GM12801 (cell line): ENCODE results near the gene SLC6A9.

Source experiments
- TF ChIP-seq, protein P1 (sequence below): IDR thresholded peaks from one replicate; pipeline ENCODE4 v1.5.1; 2011; ENCODE audit warnings: control low read depth; ENCODE audit not compliant: insufficient read length; ENCODE audit errors: extremely low read depth

SLC6A9 gene

DNA sequence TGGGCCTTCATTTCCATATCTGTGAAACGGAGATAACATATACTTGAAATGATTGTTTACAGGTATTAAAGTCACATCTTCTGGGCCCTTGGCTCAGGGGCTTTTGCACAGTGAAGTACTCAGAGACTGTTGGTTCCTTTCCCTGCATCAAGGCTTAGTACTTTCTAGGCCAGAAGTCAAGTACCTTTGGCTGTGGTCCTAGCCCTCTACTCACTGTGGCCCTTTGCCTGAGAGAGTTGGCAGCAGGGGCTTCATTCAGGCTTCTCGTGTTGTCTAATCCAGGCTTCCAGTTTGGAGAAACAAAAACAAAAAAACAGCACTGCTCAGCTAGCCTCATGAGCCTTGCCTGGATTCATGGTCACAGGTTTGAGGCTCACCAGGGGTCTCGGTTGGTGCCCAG, 69.6 kb downstream of the SLC6A9 start:
- TF ChIP-seq, protein P1, sequence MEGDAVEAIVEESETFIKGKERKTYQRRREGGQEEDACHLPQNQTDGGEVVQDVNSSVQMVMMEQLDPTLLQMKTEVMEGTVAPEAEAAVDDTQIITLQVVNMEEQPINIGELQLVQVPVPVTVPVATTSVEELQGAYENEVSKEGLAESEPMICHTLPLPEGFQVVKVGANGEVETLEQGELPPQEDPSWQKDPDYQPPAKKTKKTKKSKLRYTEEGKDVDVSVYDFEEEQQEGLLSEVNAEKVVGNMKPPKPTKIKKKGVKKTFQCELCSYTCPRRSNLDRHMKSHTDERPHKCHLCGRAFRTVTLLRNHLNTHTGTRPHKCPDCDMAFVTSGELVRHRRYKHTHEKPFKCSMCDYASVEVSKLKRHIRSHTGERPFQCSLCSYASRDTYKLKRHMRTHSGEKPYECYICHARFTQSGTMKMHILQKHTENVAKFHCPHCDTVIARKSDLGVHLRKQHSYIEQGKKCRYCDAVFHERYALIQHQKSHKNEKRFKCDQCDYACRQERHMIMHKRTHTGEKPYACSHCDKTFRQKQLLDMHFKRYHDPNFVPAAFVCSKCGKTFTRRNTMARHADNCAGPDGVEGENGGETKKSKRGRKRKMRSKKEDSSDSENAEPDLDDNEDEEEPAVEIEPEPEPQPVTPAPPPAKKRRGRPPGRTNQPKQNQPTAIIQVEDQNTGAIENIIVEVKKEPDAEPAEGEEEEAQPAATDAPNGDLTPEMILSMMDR: no peak

DNA sequence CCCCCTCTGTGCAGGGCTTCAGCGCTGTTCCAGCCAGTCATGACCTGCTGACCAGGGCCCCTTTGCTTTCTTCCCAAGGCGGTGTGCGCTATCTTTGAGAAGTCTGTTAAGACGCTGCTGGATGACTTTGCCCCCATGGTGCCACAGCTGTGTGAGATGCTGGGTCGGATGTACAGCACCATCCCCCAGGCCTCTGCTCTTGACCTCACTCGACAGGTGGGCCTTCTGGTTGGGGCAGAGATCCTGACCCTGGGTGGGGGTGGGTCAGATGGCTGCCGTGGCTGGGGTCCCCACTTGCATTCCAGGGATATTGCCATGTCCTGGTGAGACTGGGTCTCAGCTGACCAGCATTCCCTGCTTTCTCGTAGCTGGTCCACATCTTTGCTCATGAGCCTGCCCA, 70.5 kb downstream of the SLC6A9 start:
- TF ChIP-seq, protein P1: no peak

DNA sequence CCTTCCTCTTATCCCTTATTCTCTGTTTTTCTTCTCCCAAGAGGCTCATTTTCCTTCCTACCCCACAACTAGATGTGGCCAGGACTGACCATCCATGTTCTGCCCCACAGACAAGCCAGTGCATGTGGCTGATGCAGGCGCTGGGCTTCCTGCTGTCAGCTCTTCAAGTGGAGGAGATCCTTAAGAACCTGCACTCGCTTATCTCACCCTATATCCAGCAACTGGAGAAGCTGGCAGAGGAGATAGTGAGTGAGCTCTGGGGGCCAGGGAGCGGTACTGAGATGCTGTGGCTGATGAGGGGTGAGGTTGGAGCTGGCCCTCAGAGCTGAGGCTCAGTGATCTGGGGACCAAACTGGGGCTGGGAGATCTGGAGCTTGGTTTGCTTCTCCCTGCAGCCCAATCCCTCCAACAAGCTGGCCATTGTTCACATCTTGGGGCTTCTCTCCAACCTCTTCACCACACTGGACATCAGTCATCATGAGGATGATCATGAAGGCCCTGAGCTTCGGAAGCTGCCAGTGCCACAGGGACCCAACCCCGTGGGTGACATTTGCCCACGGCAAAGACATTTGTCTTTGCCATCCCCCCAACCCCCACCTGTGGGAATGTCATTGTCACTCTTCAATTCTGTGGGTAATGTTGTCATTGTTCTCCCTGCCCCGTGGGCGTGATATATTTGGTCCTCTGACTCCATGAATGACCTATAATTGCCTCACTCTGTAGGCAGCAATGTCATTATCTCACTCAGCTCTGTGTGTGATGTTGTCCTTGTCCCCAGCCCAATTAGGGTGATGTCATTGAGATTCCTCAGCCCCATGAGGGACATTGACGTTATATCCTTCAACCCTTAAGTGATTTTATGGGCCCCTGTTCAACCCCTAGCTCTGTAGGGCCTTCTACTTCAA, 72.7 kb downstream of the SLC6A9 start:
- TF ChIP-seq, protein P1: no peak

DNA sequence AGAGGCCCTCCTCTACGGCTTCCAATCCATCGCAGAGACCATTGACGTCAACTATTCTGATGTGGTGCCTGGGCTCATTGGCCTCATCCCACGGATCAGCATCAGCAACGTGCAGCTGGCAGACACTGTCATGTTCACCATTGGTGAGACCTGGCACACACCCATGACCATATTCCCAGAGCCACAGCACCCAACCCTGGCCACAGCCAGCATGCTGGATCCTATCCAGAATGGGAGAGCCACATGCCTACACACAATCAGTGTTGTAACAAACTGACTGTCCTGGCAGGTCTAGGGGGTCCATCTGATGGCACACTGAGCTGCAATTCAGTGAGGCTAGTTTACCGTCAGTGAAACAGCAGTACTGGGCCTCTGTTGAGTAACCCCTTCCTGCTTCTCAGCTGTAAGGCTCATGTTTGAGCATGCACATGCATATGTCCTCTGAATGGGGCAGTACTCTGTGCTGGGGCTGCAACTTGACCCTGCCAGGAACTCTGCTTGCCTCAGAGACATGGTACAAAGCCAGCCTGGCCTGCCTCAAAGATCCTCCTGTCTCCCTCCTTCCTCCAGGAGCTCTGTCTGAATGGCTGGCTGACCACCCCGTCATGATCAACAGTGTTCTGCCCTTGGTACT, 73.7 kb downstream of the SLC6A9 start:
- TF ChIP-seq, protein P1: no peak

DNA sequence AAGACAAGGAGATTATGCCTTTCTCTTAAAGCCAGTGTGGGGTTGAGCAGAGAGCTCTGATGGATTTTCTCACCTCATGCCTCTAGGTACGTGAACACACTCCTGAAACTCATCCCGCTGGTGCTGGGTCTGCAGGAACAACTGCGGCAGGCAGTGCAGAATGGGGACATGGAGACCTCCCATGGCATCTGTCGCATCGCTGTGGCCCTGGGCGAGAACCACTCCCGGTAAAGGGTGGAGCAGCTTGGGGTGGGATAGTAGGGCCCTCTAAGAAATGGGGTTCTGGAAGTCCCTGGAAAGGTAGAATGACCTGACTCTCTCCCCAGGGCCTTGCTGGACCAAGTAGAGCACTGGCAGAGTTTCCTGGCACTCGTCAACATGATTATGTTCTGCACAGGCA, 75.0 kb downstream of the SLC6A9 start:
- TF ChIP-seq, protein P1: no peak

DNA sequence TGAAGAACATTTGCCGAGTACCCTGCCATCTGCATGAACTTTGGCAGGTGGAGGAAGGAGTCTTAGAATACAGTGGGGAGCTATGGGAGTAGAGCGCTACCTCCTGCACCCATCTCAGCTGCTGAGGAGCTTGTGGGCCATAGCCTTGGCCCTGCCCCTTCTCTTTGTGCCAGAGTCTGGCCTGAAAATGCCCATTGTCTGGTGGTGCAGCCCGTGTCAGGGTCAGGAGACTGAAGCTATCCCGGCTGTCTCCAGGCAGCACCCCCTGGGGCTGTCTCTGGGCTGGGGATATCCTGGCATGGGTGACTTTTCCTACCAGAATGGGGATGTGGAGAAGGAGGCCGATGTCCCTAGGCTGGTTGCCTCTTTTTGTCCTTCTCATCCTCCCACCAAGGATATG, 77.2 kb downstream of the SLC6A9 start:
- TF ChIP-seq, protein P1: no peak

DNA sequence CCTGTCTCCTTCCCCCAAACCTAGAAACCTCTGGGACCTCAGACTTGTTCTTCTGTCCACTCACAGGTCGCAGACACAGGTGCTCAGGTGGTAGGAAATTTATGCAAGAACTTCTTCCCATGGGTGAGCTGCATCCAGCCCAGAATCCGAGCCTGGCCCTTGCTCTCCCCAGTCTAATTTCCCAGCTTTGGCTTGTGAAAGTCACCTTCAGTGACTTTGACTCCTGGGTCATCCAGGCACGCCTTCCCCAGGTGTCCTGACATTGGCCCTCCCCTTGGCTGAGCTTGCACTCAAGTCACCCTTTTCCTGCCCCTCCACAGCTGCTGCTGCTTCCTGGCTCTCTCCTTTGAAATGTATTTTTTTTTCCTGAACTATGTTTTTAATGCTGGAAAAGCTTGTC, 77.9 kb downstream of the SLC6A9 start:
- TF ChIP-seq, protein P1: no peak
